Measurements from ENCODE around the gene MRPL36. TPM values are rescaled to one million over a fixed set of nuclear protein-coding genes. Genes with fewer than 3 reads are reported as not detected.

The MRPL36 gene
- total and polyA plus RNA-seq, 9 of the 15 experiments (the other 6 are each of a cell fraction or from before 2014, with no cell fraction given), result 78.3 to 557 (median 124) TPM

DNA sequence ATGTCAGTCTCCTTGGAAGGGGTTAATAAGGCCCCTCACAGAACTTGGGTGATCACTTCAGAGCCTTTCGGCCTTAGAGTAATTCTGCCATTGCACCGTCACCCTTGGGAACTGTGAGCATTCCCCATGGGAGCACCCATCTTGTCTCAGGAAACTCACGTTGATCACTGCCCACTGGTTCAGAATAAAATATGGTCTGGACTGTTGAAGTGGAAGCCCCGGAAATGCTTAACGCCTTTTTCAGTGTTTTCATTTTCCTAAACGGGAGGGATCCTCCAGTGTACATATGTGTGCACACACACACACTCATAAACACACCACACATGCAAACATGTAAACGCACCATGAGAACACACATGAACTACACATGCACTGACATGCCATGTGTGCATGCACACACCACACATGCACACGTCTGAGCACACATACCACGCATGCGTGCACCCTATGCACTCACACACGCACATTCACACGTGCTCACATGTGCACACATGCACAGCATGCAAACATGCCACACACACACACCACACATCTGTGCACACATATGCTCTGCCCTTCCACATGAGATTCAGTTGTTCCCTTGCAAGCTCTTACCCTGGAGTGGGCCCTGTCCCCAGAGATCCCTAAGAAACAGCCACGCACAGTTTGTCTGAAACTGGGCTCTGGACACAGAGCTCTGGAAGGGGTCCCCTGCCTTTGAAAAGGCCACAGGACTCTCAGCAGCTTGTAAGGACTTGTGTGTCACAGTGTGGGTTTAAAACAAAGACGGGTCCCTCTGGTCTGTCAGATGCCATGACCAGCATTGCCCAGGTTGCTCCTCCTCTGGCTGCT is 17.0 kb downstream of the MRPL36 start (continued):
- TF ChIP-seq MGA (IDR thresholded peaks at IDR 0.05) (no peak), MCM5 (IDR thresholded peaks at IDR 0.05; ENCODE audit: low read depth) (no peak), TEAD4 (IDR thresholded peaks at IDR 0.05; ENCODE audit: low read length) (no peak), TEAD4 (CRISPR knock-in tag; IDR thresholded peaks at IDR 0.05; ENCODE audit: borderline replicate concordance) (no peak), ZNF57 (CRISPR knock-in tag; IDR thresholded peaks at IDR 0.05) (no peak), ZNF431 (CRISPR knock-in tag; IDR thresholded peaks at IDR 0.05) (no peak), ZNF212 (CRISPR knock-in tag; IDR thresholded peaks at IDR 0.05) (no peak), SETDB1 (IDR thresholded peaks at IDR 0.05; ENCODE audit: low read length) (no peak), ZNF184 (CRISPR knock-in tag; IDR thresholded peaks at IDR 0.05) (no peak), SP1 (CRISPR knock-in tag; IDR thresholded peaks at IDR 0.05) (no peak), RBFOX2 (IDR thresholded peaks at IDR 0.05; ENCODE audit: low read depth, low read length) (no peak)
- TF ChIP-seq, protein P1, sequence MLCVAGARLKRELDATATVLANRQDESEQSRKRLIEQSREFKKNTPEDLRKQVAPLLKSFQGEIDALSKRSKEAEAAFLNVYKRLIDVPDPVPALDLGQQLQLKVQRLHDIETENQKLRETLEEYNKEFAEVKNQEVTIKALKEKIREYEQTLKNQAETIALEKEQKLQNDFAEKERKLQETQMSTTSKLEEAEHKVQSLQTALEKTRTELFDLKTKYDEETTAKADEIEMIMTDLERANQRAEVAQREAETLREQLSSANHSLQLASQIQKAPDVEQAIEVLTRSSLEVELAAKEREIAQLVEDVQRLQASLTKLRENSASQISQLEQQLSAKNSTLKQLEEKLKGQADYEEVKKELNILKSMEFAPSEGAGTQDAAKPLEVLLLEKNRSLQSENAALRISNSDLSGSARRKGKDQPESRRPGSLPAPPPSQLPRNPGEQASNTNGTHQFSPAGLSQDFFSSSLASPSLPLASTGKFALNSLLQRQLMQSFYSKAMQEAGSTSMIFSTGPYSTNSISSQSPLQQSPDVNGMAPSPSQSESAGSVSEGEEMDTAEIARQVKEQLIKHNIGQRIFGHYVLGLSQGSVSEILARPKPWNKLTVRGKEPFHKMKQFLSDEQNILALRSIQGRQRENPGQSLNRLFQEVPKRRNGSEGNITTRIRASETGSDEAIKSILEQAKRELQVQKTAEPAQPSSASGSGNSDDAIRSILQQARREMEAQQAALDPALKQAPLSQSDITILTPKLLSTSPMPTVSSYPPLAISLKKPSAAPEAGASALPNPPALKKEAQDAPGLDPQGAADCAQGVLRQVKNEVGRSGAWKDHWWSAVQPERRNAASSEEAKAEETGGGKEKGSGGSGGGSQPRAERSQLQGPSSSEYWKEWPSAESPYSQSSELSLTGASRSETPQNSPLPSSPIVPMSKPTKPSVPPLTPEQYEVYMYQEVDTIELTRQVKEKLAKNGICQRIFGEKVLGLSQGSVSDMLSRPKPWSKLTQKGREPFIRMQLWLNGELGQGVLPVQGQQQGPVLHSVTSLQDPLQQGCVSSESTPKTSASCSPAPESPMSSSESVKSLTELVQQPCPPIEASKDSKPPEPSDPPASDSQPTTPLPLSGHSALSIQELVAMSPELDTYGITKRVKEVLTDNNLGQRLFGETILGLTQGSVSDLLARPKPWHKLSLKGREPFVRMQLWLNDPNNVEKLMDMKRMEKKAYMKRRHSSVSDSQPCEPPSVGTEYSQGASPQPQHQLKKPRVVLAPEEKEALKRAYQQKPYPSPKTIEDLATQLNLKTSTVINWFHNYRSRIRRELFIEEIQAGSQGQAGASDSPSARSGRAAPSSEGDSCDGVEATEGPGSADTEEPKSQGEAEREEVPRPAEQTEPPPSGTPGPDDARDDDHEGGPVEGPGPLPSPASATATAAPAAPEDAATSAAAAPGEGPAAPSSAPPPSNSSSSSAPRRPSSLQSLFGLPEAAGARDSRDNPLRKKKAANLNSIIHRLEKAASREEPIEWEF (CRISPR knock-in tag; IDR thresholded peaks at IDR 0.05), result no peak

Data from K562 (cell line).